Neuron (in vitro differentiated cells): ENCODE measurements around the gene LGALS9.
"Not testable (repeated sequence)": the region's sequence is repeated elsewhere in the genome, so short reads cannot be mapped to it uniquely, and the experiment has no call there.

ENCODE experiments used
- H2AFZ ChIP-seq: one replicate; pipeline ENCODE4 v1.6.1; 2013; ENCODE audit warnings: low read depth, mild to moderate bottlenecking, inconsistent platforms, low read length, moderate library complexity
- H3K27me3 ChIP-seq: one replicate; pipeline ENCODE4 v1.6.1; 2013; ENCODE audit warnings: low read length; ENCODE audit not compliant: insufficient read depth
- H3K36me3 ChIP-seq: one replicate; pipeline ENCODE4 v1.6.1; 2013; ENCODE audit warnings: low read length; ENCODE audit not compliant: insufficient read depth
- H3K4me1 ChIP-seq: one replicate; pipeline ENCODE4 v1.6.1; 2013; ENCODE audit warnings: low read length; ENCODE audit not compliant: insufficient read depth
- H3K4me3 ChIP-seq: 2 replicates; pipeline ENCODE4 v1.5.1; 2013; ENCODE audit warnings: mild to moderate bottlenecking, low read length, moderate library complexity
- H3K9me3 ChIP-seq: one replicate; pipeline ENCODE4 v1.6.1; 2013; ENCODE audit warnings: low read length

Gene LGALS9

DNA sequence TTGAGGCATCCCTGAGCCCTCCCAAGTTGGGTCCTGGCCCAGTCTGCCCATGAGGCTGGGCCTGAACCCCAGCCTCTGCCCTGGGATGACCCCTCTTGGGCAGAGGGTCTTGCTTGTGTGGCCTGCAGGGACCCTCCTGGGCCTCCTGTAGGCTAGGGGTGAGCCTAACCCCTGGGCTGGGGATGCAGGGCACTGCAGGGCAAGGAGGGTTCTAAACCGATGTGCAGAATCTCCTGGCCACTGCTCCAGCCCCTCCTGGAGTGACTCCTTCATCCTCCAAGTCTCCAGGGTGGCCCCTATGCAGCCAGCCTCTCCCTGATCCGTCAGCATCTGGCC, 37.5 kb downstream of the LGALS9 start:
- Histone ChIP-seq H2AFZ (no peak overlapping the region), H3K4me3 (no peak overlapping the region), H3K27me3 (peaks cover 2% of the 10 kb centered on the region), H3K4me1 (no peaks in the 10 kb centered on the region), H3K36me3 (no peaks in the 10 kb centered on the region), H3K9me3 (no peaks in the 10 kb centered on the region)

DNA sequence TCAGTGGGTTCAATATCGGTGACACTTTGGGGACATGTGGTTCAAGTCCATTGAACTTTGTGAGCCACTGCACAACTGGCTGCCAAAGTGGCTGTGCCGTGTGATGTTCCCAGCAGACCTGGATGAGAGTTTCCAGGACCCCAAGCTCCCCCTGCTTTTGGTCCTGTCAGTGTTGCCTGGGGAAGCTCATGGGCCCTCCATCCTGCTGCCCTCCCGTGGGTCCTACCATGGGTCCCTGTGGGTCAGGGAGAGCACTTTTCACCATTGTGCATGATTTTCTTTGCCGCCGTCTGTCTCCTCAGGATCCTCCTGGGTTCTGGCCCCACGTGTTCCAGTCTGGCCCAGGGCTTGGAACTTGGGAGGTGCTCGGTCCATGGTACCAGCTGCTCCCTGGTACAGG, 38.1 kb downstream of the LGALS9 start:
- Histone ChIP-seq H3K36me3 (no peaks in the 10 kb centered on the region), H3K27me3 (peaks cover 2% of the 10 kb centered on the region)

DNA sequence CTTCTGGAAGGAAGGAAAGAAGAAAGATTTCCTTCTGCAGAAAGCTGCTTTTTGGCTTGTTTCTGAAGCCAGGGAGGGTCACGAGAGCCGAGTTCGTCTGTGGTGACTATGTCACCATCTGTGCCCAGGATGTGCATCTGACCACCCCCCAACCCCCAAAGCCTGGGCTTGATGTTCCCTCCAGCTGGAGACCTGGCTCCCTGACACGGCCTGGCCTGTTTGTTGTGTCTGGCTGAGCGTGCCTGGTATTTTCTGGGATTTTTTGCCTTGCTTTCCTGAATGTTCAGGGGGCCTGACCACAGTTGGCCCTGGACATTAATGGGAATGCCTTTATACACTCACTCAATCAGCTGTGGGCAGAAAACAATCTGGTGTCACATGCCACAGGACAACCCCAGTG, 38.9 kb downstream of the LGALS9 start:
- Histone ChIP-seq H3K9me3 (no peaks in the 10 kb centered on the region), H3K4me1 (no peaks in the 10 kb centered on the region), H3K27me3 (peaks cover 2% of the 10 kb centered on the region), H3K36me3 (no peaks in the 10 kb centered on the region), H3K4me3 (no peak overlapping the region), H2AFZ (no peak overlapping the region)

More for the DNA sequence above, 38.1 kb downstream of the LGALS9 start:
- Histone ChIP-seq H3K4me1 (no peaks in the 10 kb centered on the region), H3K9me3 (no peaks in the 10 kb centered on the region), H3K4me3 (no peak overlapping the region), H2AFZ (no peak overlapping the region)

DNA sequence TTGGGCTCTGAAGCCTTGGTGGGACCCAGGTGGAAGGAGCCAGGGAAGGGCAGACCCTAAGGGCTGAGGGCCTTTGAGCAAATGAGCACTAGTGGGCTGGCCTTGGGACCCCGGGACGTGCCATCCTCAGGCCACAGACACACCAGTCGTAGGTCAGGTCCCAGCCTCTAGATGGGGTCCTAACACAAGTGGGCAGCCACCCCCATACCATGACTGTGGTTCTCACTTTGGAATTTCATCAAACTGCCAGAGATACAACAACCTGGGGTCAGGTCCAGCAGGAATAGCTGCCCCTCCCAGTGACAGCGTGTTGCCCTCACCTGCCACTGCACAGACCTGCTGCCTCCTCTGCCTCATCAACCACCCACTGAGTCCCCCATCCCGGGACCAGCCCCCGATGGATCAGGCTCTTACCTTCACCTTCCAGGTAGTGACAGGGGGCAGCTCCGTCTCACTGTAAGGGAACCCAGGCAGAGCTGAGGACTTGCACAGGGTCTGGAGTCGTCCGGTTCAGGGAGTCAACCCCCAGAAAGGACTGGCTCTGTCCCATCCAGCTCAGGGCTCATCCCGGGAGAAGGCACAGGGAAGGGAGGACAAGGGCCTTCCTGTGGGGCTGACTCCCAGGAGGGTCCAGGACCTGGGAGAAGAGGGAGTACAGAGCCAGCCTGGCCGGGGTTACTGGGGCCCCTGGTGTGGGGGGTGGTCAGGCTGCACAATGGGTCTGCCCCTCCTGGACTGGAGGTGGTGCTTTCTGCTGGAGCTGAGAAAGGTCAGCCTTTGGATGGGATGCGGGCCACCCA, 40.0 kb downstream of the LGALS9 start:
- no peaks in the 10 kb centered on the region for H3K4me1 ChIP-seq
- no peaks in the 10 kb centered on the region for H3K36me3 ChIP-seq
- H2AFZ ChIP-seq, result no peak overlapping the region
- no peak overlapping the region for H3K4me3 ChIP-seq
- H3K27me3 ChIP-seq, result peaks cover 5% of the 10 kb centered on the region
- H3K9me3 ChIP-seq, result no peaks in the 10 kb centered on the region

DNA sequence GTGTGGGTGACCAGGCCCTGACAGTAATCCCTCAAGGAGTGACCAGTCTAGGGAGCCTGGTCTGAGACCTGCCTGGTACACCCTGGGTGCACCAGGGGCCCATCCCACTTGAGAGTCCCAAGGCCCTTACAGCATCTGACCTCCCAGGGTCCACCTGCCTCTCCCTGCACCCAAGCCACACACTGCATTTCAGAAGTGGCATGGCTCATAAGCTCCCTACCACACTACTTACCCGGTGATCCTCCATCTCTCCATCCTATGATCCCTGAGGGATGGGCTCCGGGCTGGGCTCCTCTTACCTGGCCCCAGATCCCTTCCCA, 40.6 kb downstream of the LGALS9 start:
- Histone ChIP-seq H3K36me3 (no peaks in the 10 kb centered on the region), H3K27me3 (peaks cover 5% of the 10 kb centered on the region), H3K4me3 (no peak overlapping the region), H2AFZ (no peak overlapping the region), H3K9me3 (no peaks in the 10 kb centered on the region), H3K4me1 (no peaks in the 10 kb centered on the region)

DNA sequence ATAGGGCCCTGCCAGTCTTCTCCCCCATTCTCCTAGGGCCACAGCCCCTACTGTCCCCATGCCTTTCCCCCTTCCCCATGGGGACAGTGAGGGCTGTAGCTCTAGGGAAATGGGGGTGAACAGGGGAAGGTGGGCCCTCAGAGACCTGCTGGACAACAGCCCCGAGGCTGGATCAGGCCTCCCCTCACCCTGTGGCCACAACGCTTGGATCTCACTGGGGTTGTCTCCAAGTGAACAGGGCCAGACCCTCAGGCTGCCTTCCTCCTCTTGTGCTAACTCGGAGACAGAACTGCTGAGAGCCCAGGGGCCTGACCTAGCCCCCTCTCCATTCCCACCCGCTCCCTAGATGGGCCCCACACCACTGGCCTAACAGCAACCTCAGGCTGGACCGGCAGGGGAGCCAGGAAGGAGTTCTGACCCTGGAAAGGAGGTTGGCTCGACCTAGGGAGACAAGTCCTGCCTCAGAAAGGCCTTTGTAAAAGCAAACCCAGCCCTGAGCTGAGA, 41.0 kb downstream of the LGALS9 start:
- not testable (repeated sequence) for H3K36me3 ChIP-seq, H3K27me3 ChIP-seq, H3K4me3 ChIP-seq, H3K4me1 ChIP-seq, H2AFZ ChIP-seq, H3K9me3 ChIP-seq

DNA sequence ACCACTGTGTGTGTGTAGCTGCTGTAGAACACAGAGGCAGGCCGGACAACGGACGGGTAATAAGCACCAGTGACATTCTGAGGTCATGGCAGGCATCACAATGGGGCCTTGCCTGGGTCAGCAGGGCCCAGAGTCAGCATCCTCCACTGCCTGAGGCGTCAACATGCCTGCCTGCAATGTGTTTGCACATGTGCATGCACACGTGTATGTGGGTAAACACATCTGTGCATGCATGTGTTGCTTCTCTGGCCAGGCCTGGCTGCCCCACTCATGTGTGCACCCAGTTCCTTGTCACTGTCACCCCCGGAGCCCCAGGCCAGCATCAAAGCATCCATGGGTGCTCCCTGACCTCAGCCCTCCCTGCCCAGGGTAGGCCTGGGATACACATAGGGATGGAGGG, 43.3 kb downstream of the LGALS9 start:
- Histone ChIP-seq H2AFZ (no peak overlapping the region), H3K4me1 (no peaks in the 10 kb centered on the region), H3K9me3 (no peaks in the 10 kb centered on the region), H3K27me3 (peaks cover 5% of the 10 kb centered on the region), H3K36me3 (no peaks in the 10 kb centered on the region), H3K4me3 (no peak overlapping the region)

DNA sequence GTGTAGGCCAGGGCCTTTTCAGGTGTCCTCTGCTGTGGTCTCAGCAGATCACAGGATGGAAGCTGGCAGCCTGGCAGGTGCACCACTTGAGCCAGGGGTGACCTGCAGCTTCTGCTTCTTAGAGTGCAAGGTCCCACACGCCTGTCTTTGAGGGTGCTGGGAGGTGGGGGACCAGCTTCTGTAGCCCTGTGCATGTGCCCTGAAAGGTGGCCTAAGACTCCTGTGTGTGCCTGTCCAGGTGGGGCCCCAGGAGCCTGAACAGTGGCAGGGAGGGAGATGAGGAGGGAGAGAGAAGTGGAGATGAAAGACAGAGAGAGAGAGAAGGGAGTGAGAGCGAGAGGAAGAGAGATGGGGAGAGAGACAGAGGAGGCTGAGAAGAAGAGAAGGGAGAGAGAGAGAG, 46.2 kb downstream of the LGALS9 start:
- Histone ChIP-seq H2AFZ (no peak overlapping the region), H3K27me3 (peaks cover 7% of the 10 kb centered on the region), H3K9me3 (no peaks in the 10 kb centered on the region), H3K4me1 (no peaks in the 10 kb centered on the region), H3K36me3 (no peaks in the 10 kb centered on the region), H3K4me3 (no peak overlapping the region)

DNA sequence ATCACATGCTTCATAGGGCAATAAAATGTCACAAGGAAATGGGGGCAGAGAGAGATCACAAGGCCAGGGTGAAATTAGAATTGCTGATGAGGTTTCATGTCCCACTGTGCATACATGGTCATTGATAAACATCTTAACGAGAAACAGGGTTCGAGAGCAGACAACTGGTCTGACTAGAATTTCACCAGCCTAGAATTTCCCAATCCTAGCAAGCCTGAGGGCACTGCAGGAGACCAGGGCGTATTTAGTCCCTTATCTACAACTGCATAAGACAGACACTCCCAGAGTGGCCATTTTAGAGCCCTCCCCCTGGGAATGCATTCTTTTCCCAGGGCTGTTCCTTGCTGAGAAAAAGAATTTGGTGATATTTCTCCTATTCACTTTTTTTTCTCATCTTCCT, 55.3 kb downstream of the LGALS9 start:
- H3K36me3 ChIP-seq, H3K9me3 ChIP-seq, H3K4me3 ChIP-seq, H3K4me1 ChIP-seq, H3K27me3 ChIP-seq, H2AFZ ChIP-seq: not testable (repeated sequence)

DNA sequence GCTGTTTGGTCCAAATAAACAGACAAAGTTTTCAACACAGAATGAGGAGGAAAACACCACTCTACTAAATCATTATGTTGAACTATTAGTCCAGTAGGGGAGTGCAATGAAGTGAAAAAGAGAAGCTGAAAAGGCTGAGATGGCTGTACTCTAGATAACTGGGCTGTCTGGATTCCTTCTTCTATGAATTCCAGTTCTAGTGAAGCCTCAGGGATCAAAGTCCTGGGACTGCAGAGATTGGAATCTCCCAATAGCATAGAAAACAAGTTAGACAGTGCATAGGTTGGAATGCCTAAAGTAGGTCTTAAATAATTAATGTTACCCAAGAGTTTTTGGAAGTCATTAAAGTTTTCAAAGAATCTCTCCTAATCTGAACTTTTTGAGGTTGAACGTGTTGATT, 59.9 kb downstream of the LGALS9 start:
- no peaks in the 10 kb centered on the region for H3K4me1 ChIP-seq

DNA sequence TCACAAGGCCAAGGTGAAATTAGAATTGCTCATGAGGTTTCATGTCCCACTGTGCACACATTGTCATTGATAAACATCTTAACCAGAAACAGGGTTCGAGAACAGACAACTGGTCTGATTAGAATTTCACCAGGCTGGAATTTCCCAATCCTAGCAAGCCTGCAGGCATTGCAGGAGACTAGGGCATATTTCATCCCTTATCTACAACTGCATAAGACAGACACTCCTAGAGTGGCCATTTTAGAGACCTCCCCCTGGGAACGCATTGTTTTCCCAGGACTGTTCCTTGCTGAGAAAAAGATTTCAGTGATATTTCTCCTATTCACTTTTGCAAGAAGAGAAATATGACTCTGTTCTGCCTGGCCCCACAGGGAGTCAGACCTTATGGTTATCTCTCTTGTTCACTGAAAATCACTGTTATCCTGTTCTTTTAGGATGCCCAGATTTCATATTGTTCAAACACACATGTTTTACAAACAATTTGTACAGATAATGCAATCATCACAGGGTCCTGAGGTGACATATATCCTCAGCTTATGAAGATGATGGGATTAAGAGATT, 64.3 kb downstream of the LGALS9 start:
- H3K9me3 ChIP-seq, H2AFZ ChIP-seq, H3K36me3 ChIP-seq, H3K4me1 ChIP-seq, H3K4me3 ChIP-seq, H3K27me3 ChIP-seq: not testable (repeated sequence)

More for the DNA sequence above, 59.9 kb downstream of the LGALS9 start:
- no peaks in the 10 kb centered on the region for H3K27me3 ChIP-seq
- H2AFZ ChIP-seq, result no peak overlapping the region
- H3K9me3 ChIP-seq, result peaks cover 2% of the 10 kb centered on the region
- no peak overlapping the region for H3K4me3 ChIP-seq
- H3K36me3 ChIP-seq, result no peaks in the 10 kb centered on the region
